Activated CD4-positive, alpha-beta memory T cell treated with anti-CD3 and anti-CD28 coated beads for 36 hours (primary cell): Measurements from ENCODE around the gene RAB13. TPM values are rescaled to one million over a fixed set of nuclear protein-coding genes. Genes with fewer than 3 reads are reported as not detected.
A peak's percentile ranks its signal among the peaks of the same experiment; 100 is the strongest.
"Not testable (repeated sequence)": the region's sequence is repeated elsewhere in the genome, so short reads cannot be mapped to it uniquely, and the experiment has no call there.

Source experiments
- CTCF ChIA-PET: fragments of 350-600 bp; sonication (Branson Sonifier 250); formaldehyde crosslinking; loops from one replicate; lab custom pipeline; 2021; ENCODE audit warnings: antibody characterized with exemption, inconsistent platforms; lab: Charles Lee
- POLR2A ChIA-PET: fragments of 350-600 bp; sonication (Branson Sonifier 250); formaldehyde crosslinking; loops from one replicate; lab custom pipeline; 2021; ENCODE audit warnings: antibody characterized with exemption; lab: Charles Lee
- DNase-seq: peaks from one replicate; pipeline ENCODE4 v3.0.0-alpha.2; 2020
- H3K27ac Mint-ChIP-seq: one replicate; pipeline ENCODE4 v1.8.0; 2021; ENCODE audit warnings: mixed read lengths
- H3K27me3 Mint-ChIP-seq: one replicate; pipeline ENCODE4 v1.8.0; 2021; ENCODE audit warnings: mixed read lengths
- H3K36me3 Mint-ChIP-seq: one replicate; pipeline ENCODE4 v1.8.0; 2021; ENCODE audit warnings: mixed read lengths
- H3K4me1 Mint-ChIP-seq: one replicate; pipeline ENCODE4 v1.8.0; 2021; ENCODE audit warnings: low read depth, mixed read lengths
- H3K4me3 Mint-ChIP-seq: one replicate; pipeline ENCODE4 v1.8.0; 2021; ENCODE audit warnings: mild to moderate bottlenecking, mixed read lengths
- H3K9me3 Mint-ChIP-seq: one replicate; pipeline ENCODE4 v1.8.0; 2021; ENCODE audit warnings: mixed read lengths
- intact Hi-C: fragments of 100-400 bp; cut with micrococcal nuclease; formaldehyde crosslinking; loops from one replicate; pipeline ENCODE4 v1.15.1; 2023
- total RNA-seq, 2 experiments: library from RNA; stranded (reverse); gene quantifications; one replicate each; pipeline ENCODE4 v1.2.3, GENCODE V29; 2021

Gene RAB13
- total RNA-seq: 1 to 10 TPM; 2.9 to 4.1 TPM

GRCh38 chr1:153985941-153986761, at the start of gene RAB13:
RAB13 (minus strand) TSS chr1:153986339; CDS start chr1:153986236, 103 bp downstream.
- peaks cover 5% of the 10 kb centered on the region for H3K27me3 Mint-ChIP-seq
- POLR2A ChIA-PET: interaction anchor here (0.6 to 1.5 kb wide), 8 partner anchors 8 to 308 kb away, joined by 3 to 15 read pairs (median 3); partner anchors contain the start of genes CREB3L4, JTB and NPR1
- DNase-seq: no peak

GRCh38 chr1:154033697-154034096, 47.6 kb upstream of the RAB13 start:
- POLR2A ChIA-PET, H3K4me1 Mint-ChIP-seq, H3K27ac Mint-ChIP-seq, H3K27me3 Mint-ChIP-seq, H3K4me3 Mint-ChIP-seq, CTCF ChIA-PET, intact Hi-C loops, H3K9me3 Mint-ChIP-seq, DNase-seq, H3K36me3 Mint-ChIP-seq: not testable (repeated sequence)

More at GRCh38 chr1:153985941-153986761, at the start of gene RAB13:
- peaks cover 7% of the 10 kb centered on the region for H3K36me3 Mint-ChIP-seq
- peak within 1 kb of the TSS; percentile 76 for H3K27ac Mint-ChIP-seq
- no peaks in the 10 kb centered on the region for H3K9me3 Mint-ChIP-seq
- CTCF ChIA-PET: interaction anchor here (0.7 to 4.2 kb wide), 39 partner anchors 8 to 1977 kb away, joined by 3 to 74 read pairs (median 5); partner anchors contain the start of genes CHTOP, CRTC2, DENND4B and GATAD2B
- H3K4me1 Mint-ChIP-seq: peaks cover 31% of the 10 kb centered on the region
- intact Hi-C loops: loop anchor here (1.0 to 2.0 kb wide), 5 partner anchors 9 to 413 kb away; partner anchors contain the start of gene JTB
- H3K4me3 Mint-ChIP-seq: peak within 1 kb of the TSS; percentile 43

GRCh38 chr1:154019940-154020339, 33.8 kb upstream of the RAB13 start:
- CTCF ChIA-PET: no interaction called here
- Mint-ChIP-seq H3K36me3 (no peaks in the 10 kb centered on the region), H3K9me3 (no peaks in the 10 kb centered on the region), H3K27me3 (no peaks in the 10 kb centered on the region), H3K4me1 (no peaks in the 10 kb centered on the region), H3K27ac (no peak overlapping the region), H3K4me3 (no peak overlapping the region)
- intact Hi-C loops: no loop called here
- DNase-seq: no peak
- POLR2A ChIA-PET: no interaction called here

- Mint-ChIP-seq H3K9me3 (no peaks in the 10 kb centered on the region), H3K4me3 (no peak overlapping the region), H3K27me3 (no peaks in the 10 kb centered on the region), H3K4me1 (no peaks in the 10 kb centered on the region), H3K27ac (no peak overlapping the region), H3K36me3 (no peaks in the 10 kb centered on the region)
- intact Hi-C loops: no loop called here
- no peak for DNase-seq
- POLR2A ChIA-PET: no interaction called here
- CTCF ChIA-PET: no interaction called here
These were observed 33.1 kb upstream of the RAB13 start for GRCh38 chr1:154019269-154019668.

- DNase-seq: peak; percentile 20
- no peaks in the 10 kb centered on the region for H3K9me3 Mint-ChIP-seq
- CTCF ChIA-PET: interaction anchor here (1.0 kb wide), 1 partner anchor 25 kb away, joined by 3 read pairs; no protein-coding TSS in a partner anchor
- H3K4me3 Mint-ChIP-seq: no peak overlapping the region
- H3K4me1 Mint-ChIP-seq: no peaks in the 10 kb centered on the region
- POLR2A ChIA-PET: no interaction called here
- intact Hi-C loops: no loop called here
- H3K27me3 Mint-ChIP-seq: no peaks in the 10 kb centered on the region
- no peaks in the 10 kb centered on the region for H3K36me3 Mint-ChIP-seq
- H3K27ac Mint-ChIP-seq: no peak overlapping the region
These were observed 28.2 kb upstream of the RAB13 start for GRCh38 chr1:154014154-154014907.

GRCh38 chr1:154012543-154012942, 26.4 kb upstream of the RAB13 start:
- POLR2A ChIA-PET, H3K9me3 Mint-ChIP-seq, H3K4me3 Mint-ChIP-seq, H3K4me1 Mint-ChIP-seq, H3K36me3 Mint-ChIP-seq, DNase-seq, intact Hi-C loops, CTCF ChIA-PET, H3K27ac Mint-ChIP-seq, H3K27me3 Mint-ChIP-seq: not testable (repeated sequence)

GRCh38 chr1:154012129-154012528, 26.0 kb upstream of the RAB13 start:
- ChIA-PET CTCF (interaction anchor here (0.5 kb wide), 1 partner anchor 10 kb away, joined by 3 read pairs; no protein-coding TSS in a partner anchor), POLR2A (no interaction called here)
- Mint-ChIP-seq H3K4me1 (no peaks in the 10 kb centered on the region), H3K4me3 (no peak overlapping the region), H3K36me3 (no peaks in the 10 kb centered on the region), H3K27me3 (no peaks in the 10 kb centered on the region), H3K9me3 (no peaks in the 10 kb centered on the region), H3K27ac (no peak overlapping the region)
- no peak for DNase-seq
- intact Hi-C loops: no loop called here

- no peaks in the 10 kb centered on the region for H3K27me3 Mint-ChIP-seq
- POLR2A ChIA-PET: no interaction called here
- no peaks in the 10 kb centered on the region for H3K36me3 Mint-ChIP-seq
- H3K4me3 Mint-ChIP-seq: no peak overlapping the region
- no peak for DNase-seq
- intact Hi-C loops: no loop called here
- H3K27ac Mint-ChIP-seq: no peak overlapping the region
- CTCF ChIA-PET: no interaction called here
- no peaks in the 10 kb centered on the region for H3K9me3 Mint-ChIP-seq
- H3K4me1 Mint-ChIP-seq: no peaks in the 10 kb centered on the region
These were observed 20.0 kb upstream of the RAB13 start for GRCh38 chr1:154006136-154006535.

GRCh38 chr1:154000420-154000819, 14.3 kb upstream of the RAB13 start:
- ChIA-PET POLR2A (interaction anchor here (3.1 kb wide), 1 partner anchor 9 kb away, joined by 11 read pairs; the partner anchor contains the start of gene RPS27), CTCF (interaction anchor here (0.7 kb wide), 1 partner anchor 956 kb away, joined by 3 read pairs; the partner anchor contains the start of gene PBXIP1)
- H3K27ac Mint-ChIP-seq: no peak overlapping the region
- intact Hi-C loops: no loop called here
- H3K36me3 Mint-ChIP-seq: peaks cover 4% of the 10 kb centered on the region
- no peak for DNase-seq
- H3K4me3 Mint-ChIP-seq: no peak overlapping the region
- no peaks in the 10 kb centered on the region for H3K27me3 Mint-ChIP-seq
- no peaks in the 10 kb centered on the region for H3K4me1 Mint-ChIP-seq
- no peaks in the 10 kb centered on the region for H3K9me3 Mint-ChIP-seq

- CTCF ChIA-PET, H3K27me3 Mint-ChIP-seq, H3K4me3 Mint-ChIP-seq, H3K27ac Mint-ChIP-seq, POLR2A ChIA-PET, DNase-seq, H3K9me3 Mint-ChIP-seq: not testable (repeated sequence)
- peaks cover 30% of the 10 kb centered on the region for H3K36me3 Mint-ChIP-seq
- H3K4me1 Mint-ChIP-seq: peaks cover 15% of the 10 kb centered on the region
- intact Hi-C loops: loop anchor here (10.0 kb wide), 1 partner anchor 158 kb away; the partner anchor contains the start of gene NUP210L
These were observed 10.7 kb upstream of the RAB13 start for GRCh38 chr1:153996882-153997281.

- ChIA-PET POLR2A (no interaction called here), CTCF (interaction anchor here (0.6 kb wide), 1 partner anchor 398 kb away, joined by 3 read pairs; no protein-coding TSS in a partner anchor)
- H3K4me3 Mint-ChIP-seq: no peak overlapping the region
- no peak for DNase-seq
- no peak overlapping the region for H3K27ac Mint-ChIP-seq
- peaks cover 21% of the 10 kb centered on the region for H3K4me1 Mint-ChIP-seq
- H3K36me3 Mint-ChIP-seq: peaks cover 42% of the 10 kb centered on the region
- H3K9me3 Mint-ChIP-seq: no peaks in the 10 kb centered on the region
- intact Hi-C loops: loop anchor here (10.0 kb wide), 1 partner anchor 159 kb away; the partner anchor contains the start of gene NUP210L
- no peaks in the 10 kb centered on the region for H3K27me3 Mint-ChIP-seq
These were observed 9.5 kb upstream of the RAB13 start for GRCh38 chr1:153995640-153996039.
